GM18868 (cell line): ENCODE data around the gene TLX1.

ENCODE experiments used
- ATAC-seq: cut with Tn5 transposase; IDR thresholded peaks from one replicate; pipeline ENCODE4 v1.9.1; 2021; ENCODE audit warnings: mild to moderate bottlenecking, moderate library complexity; ENCODE audit not compliant: unreplicated experiment

Gene TLX1

DNA sequence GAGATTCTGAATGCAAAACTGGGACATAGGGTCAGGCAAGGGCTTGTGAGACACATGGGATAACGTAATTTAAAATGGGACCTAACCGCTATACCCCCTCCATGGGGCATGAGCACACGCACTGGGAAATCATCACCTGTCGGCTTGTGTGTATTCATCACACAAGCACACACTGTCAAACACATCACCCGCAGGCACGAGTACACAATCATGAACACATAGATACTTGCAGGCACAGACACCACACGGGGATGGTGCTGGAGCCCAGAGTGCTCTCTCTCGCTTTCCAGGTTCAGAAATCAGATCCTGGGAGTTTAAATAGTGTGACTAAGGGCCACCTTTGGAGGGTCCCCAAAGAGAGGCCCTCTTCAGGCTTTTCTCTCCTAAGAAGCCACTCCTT, 19.6 kb upstream of the TLX1 start:
- ATAC-seq, result no peak

DNA sequence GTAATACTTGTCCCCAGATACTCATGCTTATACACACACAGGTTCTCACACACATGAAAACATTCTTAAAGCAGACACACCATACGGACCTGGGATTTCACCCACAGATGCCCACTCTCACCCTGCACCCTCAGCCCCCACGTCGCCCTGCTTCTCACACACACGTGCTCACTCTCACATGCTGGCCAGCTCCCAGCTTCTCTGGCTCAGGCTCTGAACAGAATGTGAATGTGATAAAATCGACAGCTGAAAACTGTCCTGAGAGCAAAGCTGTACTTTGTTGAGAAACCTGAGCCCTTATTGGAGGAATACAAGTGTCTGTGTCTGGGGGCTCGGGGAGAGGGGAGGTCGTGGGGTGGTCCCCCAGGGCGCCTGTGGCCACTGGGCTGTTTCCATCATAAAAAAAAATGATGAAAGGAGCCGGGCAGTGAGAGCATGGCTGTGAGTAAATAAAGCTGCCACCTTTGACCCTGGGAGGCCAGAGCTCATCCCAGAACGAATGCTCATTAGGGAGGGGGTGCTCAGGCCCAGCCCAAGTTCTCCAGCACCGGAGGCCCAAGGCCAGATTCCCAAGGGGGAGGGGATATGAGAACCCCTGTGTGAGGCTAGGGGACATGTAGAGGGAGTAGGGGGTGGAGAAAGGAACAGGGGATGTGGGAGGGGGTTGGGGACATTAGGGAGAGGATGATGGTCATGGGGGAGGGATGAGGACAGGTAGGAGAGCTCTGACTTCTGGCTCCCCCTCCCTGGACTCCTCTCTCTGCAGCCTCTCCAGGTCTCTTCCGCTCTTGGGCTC, 18.1 kb upstream of the TLX1 start:
- ATAC-seq, result no peak

DNA sequence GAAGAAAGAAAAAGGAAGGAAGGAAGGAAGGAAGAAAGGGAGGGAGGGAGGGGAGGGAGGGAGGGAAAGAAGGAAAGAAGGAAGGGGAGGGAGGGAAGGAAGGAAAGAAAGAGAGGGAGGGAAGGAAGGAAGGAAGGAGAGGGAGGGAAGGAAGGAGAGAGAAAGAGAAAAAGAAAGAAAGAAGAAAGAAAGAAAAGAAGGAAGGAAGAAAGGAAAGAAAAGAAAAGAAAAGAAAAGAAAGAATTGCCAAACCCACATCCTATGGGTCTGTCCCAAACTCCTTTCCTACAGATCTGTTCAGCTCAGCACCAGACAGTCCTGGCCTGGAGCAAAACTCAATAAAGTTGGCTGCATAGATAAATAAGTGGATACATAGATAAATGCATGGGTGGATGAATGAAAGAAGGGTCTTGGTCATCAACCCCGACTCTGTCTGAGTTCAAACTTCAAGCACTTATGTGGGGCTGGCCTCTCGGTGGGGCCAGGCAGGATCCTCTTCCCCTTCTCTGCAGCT, 17.2 kb upstream of the TLX1 start:
- ATAC-seq, result no peak

DNA sequence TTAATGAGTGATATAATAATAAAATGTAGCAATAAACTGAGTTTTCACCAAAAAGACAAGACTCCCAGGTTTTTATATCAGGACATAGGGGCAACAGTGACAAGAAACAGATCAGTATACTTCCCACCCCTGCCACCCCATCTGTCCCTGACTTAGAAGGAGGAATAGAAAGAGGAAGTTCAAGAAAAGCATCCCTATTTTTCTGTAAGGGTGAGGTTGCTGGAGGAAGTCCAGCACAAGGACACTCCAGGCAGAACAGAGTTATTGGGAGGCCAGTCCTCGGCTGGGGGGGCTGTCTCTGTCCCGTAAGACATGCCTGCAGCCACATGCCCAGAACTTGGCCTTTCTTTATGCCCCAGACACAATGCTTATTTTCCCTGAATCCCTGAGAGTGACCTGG, 16.5 kb upstream of the TLX1 start:
- ATAC-seq, result no peak

DNA sequence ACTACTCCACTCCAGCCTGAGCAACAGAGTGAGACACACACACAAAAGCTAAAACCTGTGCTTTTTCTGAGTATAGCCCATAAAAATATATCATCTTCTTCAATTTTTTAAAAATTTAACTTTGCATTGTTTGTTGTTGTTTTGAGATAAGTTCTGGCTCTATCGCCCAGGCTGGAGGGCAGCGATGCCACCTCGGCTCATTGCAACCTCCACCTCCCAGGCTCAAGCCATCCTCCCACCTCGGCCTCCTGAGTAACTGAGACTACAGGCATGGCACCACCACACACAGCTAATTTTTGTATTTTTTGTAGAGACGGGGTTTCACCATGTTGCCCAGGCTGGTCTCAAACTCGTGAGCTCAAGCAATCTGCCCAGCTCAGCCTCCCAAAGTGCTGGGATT, 14.3 kb upstream of the TLX1 start:
- no peak for ATAC-seq

DNA sequence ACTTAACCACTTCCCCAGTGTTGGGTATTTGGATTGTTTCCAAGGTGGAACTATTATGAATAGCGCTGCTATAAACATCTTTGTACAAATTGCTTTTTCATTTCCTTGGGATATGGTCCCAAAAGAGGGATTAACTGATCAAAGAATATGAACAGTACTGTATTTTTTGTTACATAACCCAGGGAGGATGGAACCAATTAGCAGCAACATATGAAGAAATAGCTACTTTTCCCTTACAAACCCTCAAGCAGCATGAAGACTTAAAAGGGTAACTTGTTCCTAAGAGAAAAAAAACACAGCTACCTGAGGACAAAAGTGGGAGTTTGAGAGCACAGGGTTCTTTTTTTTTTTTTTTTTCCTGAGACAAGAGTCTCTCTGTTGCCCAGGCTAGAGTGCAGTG, 13.1 kb upstream of the TLX1 start:
- ATAC-seq, result no peak

DNA sequence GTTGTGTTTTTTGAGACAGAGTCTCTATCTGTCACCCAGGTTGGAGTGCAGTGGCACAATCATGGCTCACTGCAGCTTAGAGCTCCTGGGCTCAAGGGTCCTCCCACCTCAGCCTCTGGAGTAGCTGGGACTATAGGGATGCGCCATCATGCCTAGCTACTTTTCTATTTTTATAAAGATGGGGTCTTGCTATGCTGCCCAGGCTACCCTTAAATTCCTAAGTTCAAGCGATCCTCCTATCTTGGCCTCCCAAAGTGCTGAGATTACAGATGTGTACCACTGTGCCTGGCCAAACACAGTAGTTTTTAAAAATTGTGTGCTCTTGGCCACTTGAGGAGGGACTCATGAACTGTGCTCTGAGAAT, 10.6 kb upstream of the TLX1 start:
- no peak for ATAC-seq

DNA sequence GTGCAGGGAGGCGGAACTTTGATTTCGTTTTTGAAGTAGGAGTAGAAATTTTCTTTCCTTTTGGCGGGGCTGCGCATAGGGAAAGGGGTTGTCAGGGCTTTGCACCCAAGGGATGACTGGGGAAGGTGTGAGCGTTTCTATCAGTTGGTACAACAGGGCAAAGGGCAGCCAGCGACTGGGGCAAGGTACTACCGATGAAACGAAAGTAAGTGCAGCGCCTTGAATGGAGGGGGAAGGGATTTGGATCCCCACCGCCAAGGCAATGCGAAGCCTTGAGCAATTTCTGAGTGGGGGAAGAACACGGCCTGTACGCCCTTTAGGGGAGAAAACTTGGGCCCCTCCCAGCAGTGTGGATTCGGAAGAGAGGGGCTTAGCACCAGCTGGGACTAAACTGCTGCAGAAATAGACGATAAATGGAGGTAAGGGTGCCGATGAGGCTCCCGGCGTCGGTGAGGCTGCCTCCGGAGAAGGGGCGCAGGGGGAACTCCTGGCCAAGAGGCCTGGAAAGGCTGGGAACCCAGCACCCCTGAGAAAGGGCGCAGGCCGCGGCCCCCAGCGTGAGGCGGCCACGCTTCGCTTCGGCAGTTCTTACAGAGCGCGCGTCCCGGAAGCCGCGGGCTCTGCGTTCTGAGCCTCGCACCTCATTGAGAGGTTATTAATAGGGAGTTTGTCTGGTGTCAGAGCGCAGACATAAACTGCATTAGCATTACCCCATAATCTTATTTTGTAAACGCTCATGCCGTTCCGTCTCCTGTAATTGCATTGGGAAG, 10.0 kb upstream of the TLX1 start:
- no peak for ATAC-seq

DNA sequence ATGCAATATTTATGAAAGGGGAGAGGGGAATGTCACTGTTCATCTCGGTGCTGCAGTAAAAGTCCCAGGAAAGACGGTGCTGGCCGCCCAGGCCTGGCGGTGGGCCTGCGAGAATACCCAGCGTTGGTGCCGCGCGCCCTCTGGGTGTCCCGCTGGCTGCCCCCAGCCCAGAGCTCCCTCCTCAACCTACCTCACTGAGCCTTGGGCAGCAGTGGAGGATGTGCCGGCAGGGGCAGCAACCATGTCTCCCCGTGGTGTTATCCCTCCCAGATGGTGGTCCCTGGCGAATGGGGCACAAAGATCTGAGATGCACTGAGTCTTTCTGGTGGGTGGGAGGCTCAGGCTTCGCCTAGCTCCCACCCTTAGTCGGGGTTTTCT, 9.5 kb upstream of the TLX1 start:
- ATAC-seq, result no peak

DNA sequence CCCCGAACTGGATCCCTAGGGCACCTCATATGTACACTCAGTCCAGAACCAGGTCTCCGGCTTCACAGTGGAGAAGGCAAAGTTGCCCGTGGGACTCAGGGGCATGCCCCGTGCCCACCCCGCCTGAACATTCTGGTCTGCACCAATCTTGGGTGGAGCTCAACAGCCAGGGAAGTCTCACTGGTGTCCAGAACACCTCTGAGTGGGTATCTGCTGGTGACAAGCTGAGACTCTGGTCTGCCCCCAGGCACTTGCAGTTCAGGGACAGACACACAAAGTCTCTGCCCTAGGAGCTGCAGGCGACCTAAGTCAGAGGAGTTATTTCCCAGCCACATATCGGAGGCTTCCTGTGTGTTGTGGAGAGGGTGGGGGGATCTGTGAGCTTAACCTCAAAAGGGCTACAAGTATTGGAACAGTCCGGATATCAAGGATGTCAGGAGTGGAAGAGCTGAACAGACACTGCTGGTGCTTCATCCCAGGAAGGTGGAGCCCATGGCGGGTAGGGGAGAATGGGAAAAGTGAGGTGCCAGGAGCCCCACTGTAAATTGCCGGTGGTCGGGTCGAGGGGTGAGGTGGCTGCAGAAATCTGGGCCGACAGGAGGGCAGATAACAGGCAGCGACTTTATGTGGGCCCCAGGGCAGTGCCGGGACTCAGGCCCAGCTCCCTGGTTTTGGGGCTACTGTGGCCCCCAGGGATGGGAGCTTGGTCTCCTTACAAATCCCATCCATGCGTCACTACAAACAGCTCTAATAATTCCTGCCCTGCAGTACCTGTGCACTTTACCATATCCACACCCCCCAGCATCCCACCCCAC, 8.6 kb upstream of the TLX1 start:
- ATAC-seq, result no peak

DNA sequence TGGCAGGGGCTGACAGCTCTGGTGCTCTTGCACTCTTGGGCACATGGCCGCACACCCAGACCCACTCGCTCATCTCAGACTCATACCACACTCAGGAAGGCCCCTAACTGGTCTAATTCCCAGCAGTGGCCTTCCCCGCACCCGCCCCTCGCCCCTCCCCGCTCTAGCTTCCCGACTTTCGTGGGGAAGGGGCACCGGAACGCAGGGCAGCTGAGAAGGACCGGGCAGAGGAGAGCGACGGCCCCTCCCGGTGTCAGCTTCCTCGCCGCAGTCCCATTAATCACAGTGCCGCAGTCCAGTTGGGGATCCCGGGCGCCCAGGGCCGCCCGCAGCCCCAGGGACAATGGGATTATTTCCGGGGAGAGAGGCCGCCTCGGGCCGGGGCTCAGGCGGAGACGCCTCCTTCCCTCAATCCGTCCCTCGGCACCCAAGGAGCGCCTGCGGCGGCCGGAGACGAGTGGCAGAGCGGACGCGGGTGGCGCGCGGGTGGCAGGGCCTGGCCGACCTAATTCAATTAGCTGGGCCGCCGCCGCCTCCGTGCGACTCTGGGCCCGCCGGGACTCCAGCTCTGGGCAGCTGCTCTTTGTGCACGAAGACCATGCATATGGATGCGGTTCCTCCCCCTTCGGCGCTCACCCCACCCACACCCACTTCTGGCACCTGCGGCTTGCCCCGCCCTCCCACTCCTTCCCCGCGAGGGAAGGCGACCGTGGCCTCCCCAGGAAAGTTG, 7.8 kb upstream of the TLX1 start:
- no peak for ATAC-seq

DNA sequence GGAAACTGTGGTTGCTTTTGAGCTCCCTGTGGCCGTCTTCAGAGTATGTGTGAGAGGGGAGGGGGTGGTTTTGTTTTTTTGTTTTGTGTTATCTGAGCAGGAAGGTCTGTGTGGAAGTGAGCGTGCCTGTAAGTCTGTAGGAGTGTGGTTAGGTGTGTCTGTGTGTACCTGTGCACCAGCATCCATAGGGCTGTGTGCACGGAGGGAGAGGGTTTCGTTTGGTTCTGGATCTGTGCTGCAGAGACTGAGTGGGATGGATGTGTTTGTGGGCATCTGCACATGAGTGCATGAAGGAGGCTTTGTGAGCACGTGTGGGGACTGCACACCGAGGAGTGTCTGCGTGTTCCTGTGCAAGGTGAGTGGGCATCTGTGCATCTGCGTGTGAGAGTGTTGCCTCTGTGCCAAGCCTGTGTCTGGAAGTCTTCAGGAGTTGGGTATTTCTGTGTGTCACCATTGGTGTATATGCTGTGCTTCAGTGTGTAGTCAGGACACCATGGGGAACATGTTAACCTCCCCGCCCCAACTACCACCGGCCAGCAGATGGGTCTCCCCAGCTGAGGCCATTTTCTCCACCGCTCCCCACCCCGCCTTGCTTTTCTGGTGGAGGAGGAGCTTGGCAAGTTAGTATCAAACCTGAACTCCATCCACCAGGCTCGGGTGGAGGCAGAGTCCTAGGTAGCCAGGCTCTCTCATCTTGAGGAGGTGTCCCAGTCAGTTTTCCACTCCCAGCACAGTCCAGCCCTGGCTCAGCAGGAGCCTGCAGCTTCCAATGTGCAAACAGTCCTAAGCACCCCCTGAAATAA, 7.1 kb upstream of the TLX1 start:
- no peak for ATAC-seq

DNA sequence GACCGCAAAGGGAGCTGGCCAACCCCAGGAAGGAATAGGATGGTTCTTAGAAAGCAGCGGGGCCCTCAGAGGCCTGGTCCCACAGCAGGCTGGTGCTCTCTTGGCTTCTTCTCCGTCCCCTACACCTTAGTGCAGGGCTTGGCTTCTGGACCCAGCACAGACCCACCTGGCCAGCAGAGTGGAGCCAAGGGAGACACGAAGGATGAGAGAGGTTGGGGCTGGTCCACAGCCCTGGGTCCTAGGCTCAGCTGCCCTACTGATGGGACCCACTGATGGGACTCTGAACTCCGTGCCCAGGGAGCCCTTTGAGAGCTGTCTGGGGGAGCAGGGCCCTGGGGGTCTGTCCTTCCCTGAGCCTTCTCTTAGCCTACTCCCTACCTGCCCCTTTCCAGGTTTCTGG, 6.2 kb upstream of the TLX1 start:
- ATAC-seq, result no peak

DNA sequence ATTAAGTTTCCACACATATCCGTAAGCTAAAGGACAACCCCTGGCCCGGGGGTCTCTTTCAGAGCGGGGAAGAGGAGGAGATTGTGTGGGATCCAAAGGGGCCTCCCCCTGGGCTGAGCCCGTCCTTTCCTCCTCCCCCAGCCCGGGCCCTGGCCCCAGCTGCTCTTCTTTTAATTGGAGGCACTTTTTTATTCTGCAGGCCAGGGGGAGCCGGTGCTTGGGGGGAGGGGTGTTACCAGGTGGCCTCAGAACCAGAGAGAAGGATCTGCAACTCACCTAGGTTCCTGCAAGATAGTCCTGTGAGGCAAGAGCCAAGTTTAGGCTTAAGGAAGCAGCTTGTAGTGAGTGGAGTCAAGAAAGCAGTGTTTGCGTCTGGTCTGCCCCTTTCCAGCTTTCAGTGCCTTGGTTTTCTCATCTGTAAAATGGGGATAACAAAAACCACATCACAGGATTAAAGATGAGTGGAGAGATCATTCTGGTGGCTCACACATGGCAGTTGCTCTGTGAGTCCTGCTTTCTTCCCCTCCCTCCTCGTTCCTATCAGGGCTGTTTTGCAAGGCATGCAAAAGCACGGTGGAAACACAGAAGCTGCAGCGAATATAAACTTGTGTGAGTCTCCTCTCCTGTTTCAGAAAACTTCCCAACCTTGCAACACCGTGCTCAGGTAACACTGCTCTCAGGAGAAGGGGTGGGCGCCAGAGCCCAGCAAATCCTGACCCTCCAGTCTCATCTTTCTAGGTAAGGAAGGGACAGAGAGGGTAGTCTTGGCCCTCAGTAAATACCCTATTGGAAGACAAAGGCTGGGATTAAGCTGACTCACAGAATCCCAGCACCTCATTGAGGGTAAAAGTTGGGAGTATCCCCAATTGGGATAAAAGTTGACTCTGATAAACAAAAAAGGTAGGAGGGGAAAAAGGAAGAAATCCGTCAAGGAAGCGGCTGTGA, 4.1 kb upstream of the TLX1 start:
- ATAC-seq, result no peak

DNA sequence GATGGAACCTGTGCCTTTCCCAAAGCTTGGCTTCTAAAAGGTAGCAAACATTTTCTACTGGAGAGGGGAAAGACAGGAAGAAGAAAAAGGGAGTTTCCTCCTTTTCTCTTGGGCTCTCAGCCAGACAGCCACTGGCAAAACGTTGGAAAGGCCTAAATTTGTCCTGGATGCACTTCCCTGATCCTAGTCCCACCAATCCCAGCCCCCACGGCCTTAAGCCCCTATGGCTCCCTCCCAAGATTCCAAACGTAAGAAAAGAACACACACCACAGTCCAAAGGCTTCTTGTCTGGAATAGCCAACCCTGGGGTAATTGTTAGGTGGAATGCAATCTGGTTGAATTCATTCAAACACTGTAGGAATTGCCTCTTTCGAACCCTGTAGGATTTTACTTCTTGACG, 959 bp upstream of the TLX1 start:
- no peak for ATAC-seq

DNA sequence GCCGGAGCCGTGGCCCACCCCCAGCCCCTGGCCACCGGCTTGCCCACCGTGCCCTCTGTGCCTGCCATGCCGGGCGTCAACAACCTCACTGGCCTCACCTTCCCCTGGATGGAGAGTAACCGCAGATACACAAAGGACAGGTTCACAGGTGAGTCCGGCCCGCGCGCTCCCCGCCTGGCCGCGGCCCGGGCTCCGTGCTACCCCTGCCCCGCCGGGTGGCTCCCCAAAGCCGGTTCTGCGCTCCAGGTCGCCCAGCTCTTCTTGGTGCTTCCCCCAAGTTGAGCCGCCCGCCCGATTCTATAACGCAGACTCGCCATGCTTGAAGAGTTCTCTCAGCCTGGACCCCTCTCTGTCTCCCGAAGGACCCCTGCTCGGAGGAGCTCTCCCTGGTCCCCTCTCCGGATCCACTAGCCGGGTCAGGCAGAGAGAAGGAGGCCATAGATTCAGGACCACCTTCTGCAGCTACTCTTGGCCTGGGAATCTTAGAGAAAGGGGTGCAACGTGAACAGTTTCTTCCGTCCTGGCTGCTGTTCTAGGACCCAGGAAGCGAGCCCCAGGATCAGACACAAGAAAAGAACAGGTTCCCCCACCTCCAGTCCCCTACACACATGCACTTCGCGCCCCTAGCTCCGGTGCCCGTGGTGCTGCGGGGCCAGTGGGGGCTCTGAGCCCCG, 999 bp downstream of the TLX1 start:
- no peak for ATAC-seq

DNA sequence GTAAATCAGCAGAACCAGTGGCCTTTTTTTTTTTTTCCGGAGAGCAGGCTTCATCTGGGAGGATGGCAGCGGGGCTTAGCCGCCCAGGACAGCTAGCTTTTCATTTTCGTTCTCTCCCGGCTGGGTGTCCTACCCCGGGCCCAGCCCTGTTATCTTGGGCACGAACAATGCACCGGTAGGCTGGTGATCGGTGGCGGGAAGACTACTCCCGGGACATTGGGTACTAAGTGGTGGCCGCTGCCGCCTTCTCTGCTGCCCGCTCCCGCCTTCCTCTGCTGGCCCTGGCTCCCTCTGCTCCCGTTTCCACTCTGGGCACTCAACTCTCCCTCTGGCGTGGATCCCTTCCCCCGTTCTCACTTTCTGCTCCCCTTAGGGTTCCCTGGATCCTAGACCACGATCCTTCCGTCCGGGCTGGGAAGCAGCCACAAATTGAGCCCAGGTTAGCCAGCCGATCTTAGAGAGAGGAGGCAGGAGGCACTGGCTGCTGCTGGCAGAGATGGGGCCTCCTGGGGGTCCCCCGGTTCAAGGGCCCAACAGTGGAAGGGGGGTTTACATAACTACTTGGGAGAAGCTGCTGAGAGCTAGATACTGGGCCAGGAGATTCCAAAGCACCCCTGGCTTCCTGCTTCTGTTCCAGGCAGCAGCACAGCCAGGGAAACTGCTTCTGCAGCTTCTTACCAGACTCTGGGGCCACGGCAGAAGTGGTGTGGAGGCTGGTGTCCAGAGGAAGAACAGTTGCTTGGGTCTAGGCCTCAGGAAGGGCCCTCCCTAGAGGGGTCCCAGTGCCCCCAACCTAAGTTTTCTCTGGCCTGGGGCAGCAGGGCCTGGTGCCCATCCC, 1.8 kb downstream of the TLX1 start:
- no peak for ATAC-seq
